Psoas muscle (tissue), 8 donors: Measurements from ENCODE around the gene GNB3. TPM values are rescaled to one million over a fixed set of nuclear protein-coding genes. Genes with fewer than 3 reads are reported as not detected.

Source experiments
- ATAC-seq, 4 donors: fragments of 200-7000 bp; cut with Tn5 transposase; one replicate each; pipeline ENCODE4 v1.9.1; 2020; ENCODE audit warnings: moderate library complexity in 3 of 4, mild to moderate bottlenecking in 2 of 4
- DNase-seq, 2 donors: peaks; one replicate each; pipeline ENCODE4 v3.0.0-alpha.2; 2020
- H3K27ac ChIP-seq: fragments of 200-600 bp; one replicate; pipeline ENCODE4 v1.8.0; 2022
- H3K27me3 ChIP-seq, 3 donors: fragments of 200-600 bp in 1 of 3; one replicate each; pipeline versions ENCODE4 v1.6.1 to v1.8.0; 2013 to 2022; ENCODE audit warnings: low read length in 2 of 3, mild to moderate bottlenecking in 2 of 3, moderate library complexity in 1 of 3; ENCODE audit not compliant: insufficient read depth in 3 of 3
- H3K36me3 ChIP-seq, 2 donors: fragments of 200-600 bp in 1 of 2; one replicate each; pipeline versions ENCODE4 v1.6.1 to v1.8.0; 2013 to 2022; ENCODE audit warnings: low read depth in 1 of 2, mild to moderate bottlenecking in 1 of 2, moderate library complexity in 1 of 2; ENCODE audit not compliant: insufficient read depth in 1 of 2
- H3K4me1 ChIP-seq: fragments of 200-600 bp; one replicate; pipeline ENCODE4 v1.8.0; 2022
- H3K4me3 ChIP-seq: fragments of 200-600 bp; one replicate; pipeline ENCODE4 v1.8.0; 2022; ENCODE audit warnings: mild to moderate bottlenecking
- H3K9me3 ChIP-seq: fragments of 200-600 bp; one replicate; pipeline ENCODE4 v1.8.0; 2022
- WGBS, 3 donors: extraction: QIAGEN DNeasy Blood & Tissue Kit; methylation state at CpG; one replicate each; pipeline versions ENCODE4 v1.1.6 to v1.1.7; 2013; 5-methylcytosine and 5-hydroxymethylcytosine counted together
- intact Hi-C, 2 donors: fragments of 100-400 bp; cut with DNase I; formaldehyde crosslinking; loops; one replicate each; pipeline versions ENCODE4 v1.11.0 to v1.14.2; 2022
- polyA plus RNA-seq, 3 donors: library from polyadenylated mRNA; stranded (reverse); fragments of 200-250 nt; gene quantifications; one replicate each; pipeline ENCODE4 v1.2.3, GENCODE V29; 2013
- total RNA-seq, 4 donors: library from RNA; stranded (reverse); fragmentation: NEBNext Ultra II Directional in 2 of 4; extraction: Animal tissue kit (Norgen Biotek cat#: 25700) in 2 of 4; gene quantifications; one replicate each; pipeline versions ENCODE4 v1.2.1 to v1.2.4, GENCODE V29; 2021 to 2023
- TF ChIP-seq, protein P1 (sequence below): fragments of 200-600 bp; IDR thresholded peaks from one replicate; pipeline ENCODE4 v1.8.0; 2022; ENCODE audit warnings: antibody characterized with exemption
- donor health status: healthy with polysubstance abuse.
- donor health status: DM: no; HTN: no; CAD: no; lungs with moderate emphysema.
- donor health status: Bipolar disorder and iron deficiency.
- donor health status: healthy.
- donor health status: DM: yes; HTN: yes; CAD: no.
- donor health status: DM: no; HTN: no; CAD: no.
- donor health status: DM: no; HTN: no; CAD: no.
- donor health status: DM: yes; HTN: yes; CAD: no.

GNB3 gene
- total and polyA plus RNA-seq, 7 donors, result 0.13 to 0.69 (median 0.30) TPM

DNA sequence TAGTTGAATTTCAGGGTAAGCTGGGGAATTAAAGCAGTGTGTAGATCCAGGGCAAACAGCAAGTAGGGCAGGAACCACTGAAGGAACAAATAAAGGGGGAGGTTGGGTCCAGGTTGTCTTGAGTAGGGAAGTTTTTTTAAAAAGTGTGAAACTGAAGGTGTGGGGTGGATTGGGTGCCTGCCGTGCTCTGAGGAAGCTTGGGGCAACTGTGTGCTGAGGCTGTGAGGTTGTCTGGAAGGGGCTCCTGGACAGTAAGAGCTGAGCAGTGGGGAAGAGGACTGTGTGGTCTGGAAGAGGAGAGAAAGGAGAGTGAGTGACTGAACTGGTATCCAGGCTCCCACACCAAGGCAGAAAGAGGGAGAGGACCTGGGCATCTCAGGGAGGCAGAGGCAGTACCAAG is 30.0 kb upstream of the GNB3 start:
- TF ChIP-seq, protein P1, sequence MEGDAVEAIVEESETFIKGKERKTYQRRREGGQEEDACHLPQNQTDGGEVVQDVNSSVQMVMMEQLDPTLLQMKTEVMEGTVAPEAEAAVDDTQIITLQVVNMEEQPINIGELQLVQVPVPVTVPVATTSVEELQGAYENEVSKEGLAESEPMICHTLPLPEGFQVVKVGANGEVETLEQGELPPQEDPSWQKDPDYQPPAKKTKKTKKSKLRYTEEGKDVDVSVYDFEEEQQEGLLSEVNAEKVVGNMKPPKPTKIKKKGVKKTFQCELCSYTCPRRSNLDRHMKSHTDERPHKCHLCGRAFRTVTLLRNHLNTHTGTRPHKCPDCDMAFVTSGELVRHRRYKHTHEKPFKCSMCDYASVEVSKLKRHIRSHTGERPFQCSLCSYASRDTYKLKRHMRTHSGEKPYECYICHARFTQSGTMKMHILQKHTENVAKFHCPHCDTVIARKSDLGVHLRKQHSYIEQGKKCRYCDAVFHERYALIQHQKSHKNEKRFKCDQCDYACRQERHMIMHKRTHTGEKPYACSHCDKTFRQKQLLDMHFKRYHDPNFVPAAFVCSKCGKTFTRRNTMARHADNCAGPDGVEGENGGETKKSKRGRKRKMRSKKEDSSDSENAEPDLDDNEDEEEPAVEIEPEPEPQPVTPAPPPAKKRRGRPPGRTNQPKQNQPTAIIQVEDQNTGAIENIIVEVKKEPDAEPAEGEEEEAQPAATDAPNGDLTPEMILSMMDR, result no peak
- ATAC-seq, result no peak
- Histone ChIP-seq H3K27me3 (no peaks in the 10 kb centered on the region), H3K4me3 (no peak overlapping the region), H3K27ac (no peak overlapping the region), H3K9me3 (no peaks in the 10 kb centered on the region), H3K4me1 (no peaks in the 10 kb centered on the region), H3K36me3 (no peaks in the 10 kb centered on the region)
- DNase-seq, result no peak
- WGBS, 3 donors, result 80 to 86% (median 85%) methylated on average over 1 of the region's 1 CpG
- intact Hi-C loops, result no loop called here

DNA sequence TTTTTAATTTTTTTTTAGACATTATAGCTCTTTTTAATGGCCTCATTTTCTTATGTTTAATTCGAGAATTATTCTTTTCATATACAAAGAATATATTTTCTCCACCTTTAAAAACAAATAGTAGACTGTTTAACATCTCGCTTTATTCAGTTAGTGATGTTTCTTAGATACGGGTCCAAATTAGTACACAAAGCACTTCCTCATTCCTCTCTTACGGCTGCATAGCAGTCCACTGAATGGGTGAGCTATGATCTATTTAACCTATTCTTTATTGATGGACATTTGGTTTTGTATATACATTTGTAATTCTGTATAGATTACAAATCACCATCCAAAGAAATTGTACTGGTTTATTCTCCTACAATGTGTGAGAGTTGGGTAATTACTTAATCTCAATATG is 27.4 kb upstream of the GNB3 start:
- H3K27me3 ChIP-seq, result no peaks in the 10 kb centered on the region
- TF ChIP-seq, protein P1, result no peak
- 62 to 71% (median 69%) methylated on average over 4 of the region's 4 CpGs for WGBS, 3 donors
- no peaks in the 10 kb centered on the region for H3K36me3 ChIP-seq
- intact Hi-C loops, result no loop called here
- H3K9me3 ChIP-seq, result no peaks in the 10 kb centered on the region
- H3K4me1 ChIP-seq, result no peaks in the 10 kb centered on the region
- H3K4me3 ChIP-seq, result no peak overlapping the region
- no peak overlapping the region for H3K27ac ChIP-seq
- DNase-seq (no peak), ATAC-seq (no peak)

DNA sequence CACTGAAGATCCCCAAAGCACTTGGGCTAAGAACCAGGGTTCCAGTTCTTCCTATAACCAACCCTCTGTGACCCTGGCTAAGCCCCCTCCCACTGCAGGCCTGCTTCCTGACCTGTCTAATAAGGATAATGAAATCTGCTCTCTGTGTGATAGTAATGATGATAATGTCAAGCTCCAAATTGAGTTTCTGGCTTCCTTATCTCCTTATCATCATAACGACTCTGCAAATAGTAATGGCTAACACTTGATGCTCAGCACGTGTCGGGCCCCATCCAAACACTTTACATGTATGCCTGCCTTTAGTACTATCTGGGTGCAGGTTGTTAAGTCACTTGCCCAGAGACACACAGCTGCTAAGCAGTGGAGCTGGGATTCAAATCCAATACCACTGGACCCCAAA is 24.1 kb upstream of the GNB3 start:
- H3K4me1 ChIP-seq, result no peaks in the 10 kb centered on the region
- H3K36me3 ChIP-seq, result no peaks in the 10 kb centered on the region
- no peak for ATAC-seq
- WGBS, 3 donors, result 72 to 79% (median 72%) methylated on average over 3 of the region's 3 CpGs
- H3K27me3 ChIP-seq, result peaks cover 0 to 3% (median 2%) of the 10 kb centered on the region in 3 donors
- H3K9me3 ChIP-seq, result no peaks in the 10 kb centered on the region
- no peak overlapping the region for H3K4me3 ChIP-seq
- TF ChIP-seq, protein P1, result no peak
- DNase-seq, result no peak
- H3K27ac ChIP-seq, result no peak overlapping the region
- intact Hi-C loops, result no loop called here

DNA sequence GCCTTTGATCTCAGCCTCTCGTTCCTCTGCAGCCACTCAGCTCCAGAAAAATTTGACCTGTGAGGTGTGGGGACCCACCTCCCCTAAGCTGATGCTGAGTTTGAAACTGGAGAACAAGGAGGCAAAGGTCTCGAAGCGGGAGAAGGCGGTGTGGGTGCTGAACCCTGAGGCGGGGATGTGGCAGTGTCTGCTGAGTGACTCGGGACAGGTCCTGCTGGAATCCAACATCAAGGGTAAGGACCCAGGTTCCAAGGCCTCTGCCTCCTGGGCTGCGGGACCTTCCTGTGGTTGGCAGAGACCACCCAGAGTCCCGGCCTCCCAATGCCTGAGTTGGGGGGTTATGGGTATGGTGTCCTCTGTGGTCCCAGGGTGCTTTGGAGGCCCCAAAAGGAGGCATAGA is 23.6 kb upstream of the GNB3 start:
- Histone ChIP-seq H3K36me3 (no peaks in the 10 kb centered on the region), H3K4me1 (no peaks in the 10 kb centered on the region), H3K27me3 (peaks cover 0 to 7% (median 6%) of the 10 kb centered on the region in 3 donors), H3K27ac (no peak overlapping the region), H3K9me3 (no peaks in the 10 kb centered on the region), H3K4me3 (no peak overlapping the region)
- DNase-seq (no peak), ATAC-seq (no peak)
- TF ChIP-seq, protein P1, result no peak
- intact Hi-C loops, result no loop called here
- 78 to 90% (median 80%) methylated on average over 8 of the region's 8 CpGs for WGBS, 3 donors

DNA sequence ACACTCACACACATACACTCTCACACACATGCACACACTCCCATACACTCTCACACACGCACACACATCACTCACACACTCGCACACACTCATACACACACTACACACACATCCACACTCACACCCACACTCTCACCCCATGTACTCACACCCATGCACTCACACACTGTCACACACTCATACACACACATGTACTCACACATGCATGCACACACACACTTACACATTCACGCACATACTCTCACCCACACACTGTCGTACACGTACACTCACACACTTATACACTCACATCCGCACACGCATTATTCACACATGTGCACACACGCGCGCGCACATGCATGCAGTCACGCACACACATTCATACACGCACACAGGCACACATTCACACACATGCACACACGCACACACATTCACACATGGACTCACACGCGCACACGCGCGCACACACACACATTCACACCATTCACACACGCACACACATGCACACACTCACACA is 23.0 kb upstream of the GNB3 start:
- ATAC-seq, result no peak
- intact Hi-C loops, result no loop called here
- no peak for DNase-seq
- TF ChIP-seq, protein P1, result no peak
- Histone ChIP-seq H3K27ac (no peak overlapping the region), H3K4me3 (no peak overlapping the region), H3K4me1 (no peaks in the 10 kb centered on the region), H3K27me3 (peaks cover 0 to 12% (median 8%) of the 10 kb centered on the region in 3 donors), H3K9me3 (no peaks in the 10 kb centered on the region), H3K36me3 (no peaks in the 10 kb centered on the region)
- 83 to 91% (median 91%) methylated on average over 20 of the region's 20 CpGs for WGBS, 3 donors
